ENCODE data around the gene DOCK6.

DNA sequence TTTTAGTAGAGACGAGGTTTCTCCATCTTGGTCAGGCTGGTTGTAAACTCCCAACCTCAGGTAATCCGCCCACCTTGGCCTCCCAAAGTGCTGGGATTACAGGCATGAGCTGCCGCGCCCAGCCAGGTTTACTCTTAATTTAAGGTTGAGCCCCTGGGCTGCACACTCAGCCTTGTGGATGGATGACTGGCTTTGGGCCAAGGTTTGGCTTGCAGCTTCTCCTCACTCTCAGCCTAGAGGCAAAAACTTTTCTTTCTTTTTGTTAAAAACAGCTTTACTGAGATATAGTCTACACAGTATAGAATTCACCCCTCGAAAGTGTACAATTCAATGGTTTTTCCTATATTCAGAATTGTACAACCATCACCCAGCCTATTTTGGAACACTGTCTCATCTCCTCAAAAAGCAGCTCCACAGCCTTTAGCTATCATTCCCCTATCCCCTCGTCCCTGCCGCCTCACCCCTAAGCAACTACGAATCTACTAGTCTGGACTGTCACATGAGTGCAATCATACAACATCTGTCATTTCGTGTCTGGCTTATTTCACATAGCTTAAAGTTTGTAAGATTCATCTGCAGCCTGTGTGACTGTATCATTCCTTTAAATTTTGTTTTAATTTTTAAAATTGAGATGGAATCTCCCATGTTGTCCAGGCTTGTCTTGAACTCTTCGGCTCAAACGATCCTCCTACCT is 19.2 kb upstream of the DOCK6 start:
- TF ChIP-seq CTCF (IDR thresholded peaks at IDR 0.05) (no peak), POLR2A (IDR thresholded peaks at IDR 0.05) (no peak), POLR2AphosphoS5 (IDR thresholded peaks at IDR 0.05; ENCODE audit: insufficient read depth in 1 of 2, low read depth in 1 of 2) (no peak)
